Measurements from ENCODE around the gene TLE4. TPM values are rescaled to one million over a fixed set of nuclear protein-coding genes. Genes with fewer than 3 reads are reported as not detected.

TLE4 gene
- total and polyA plus RNA-seq, 2 of the 4 experiments (the other 2 are of a cell fraction), result 68.0 to 78.1 TPM

GRCh38 chr9:79630521-79631403 lies 59.0 kb downstream of the TLE4 start:
- H3K23ac ChIP-seq (ENCODE audit: low read depth, low read length), result no peak overlapping the region
- H2AK9ac ChIP-seq (replicated peaks; ENCODE audit: low read depth, low read length, poor library complexity), result no peak overlapping the region
- no peak for ATAC-seq (ENCODE audit: low read depth)
- POLR2A ChIA-PET (ENCODE audit: unreplicated experiment), result no interaction called here
- H3K27me3 ChIP-seq (ENCODE audit: control insufficient read depth, insufficient read depth, low read length), result no peaks in the 10 kb centered on the region
- H3K4me3 ChIP-seq (ENCODE audit: insufficient read depth, low read depth, low read length), result no peak overlapping the region
- H3K9me3 ChIP-seq (ENCODE audit: control insufficient read depth, insufficient read depth, low read length), result no peaks in the 10 kb centered on the region
- H3K36me3 ChIP-seq (ENCODE audit: control insufficient read depth, insufficient read depth, low read length), result peaks cover 3% of the 10 kb centered on the region; the same call in 1 of the 2 replicates
- H2AFZ ChIP-seq (replicated peaks; ENCODE audit: low read length, poor library complexity), result no peak overlapping the region
- intact Hi-C loops (cut with micrococcal nuclease) (loop anchor here (2.0 kb wide), 1 partner anchor 16 kb away; no protein-coding TSS in a partner anchor), in situ Hi-C loops (cut with MboI; ENCODE audit: low sequenced_read_pairs) (no loop called here), dilution Hi-C loops (cut with HindIII; ENCODE audit: low sequenced_read_pairs, unreplicated experiment) (no loop called here)
- CTCF ChIA-PET, result no interaction called here
- no peak overlapping the region for H2AK5ac ChIP-seq (ENCODE audit: low read depth, low read length)
- H3K4me1 ChIP-seq (ENCODE audit: control insufficient read depth, insufficient read depth, low read length), result no peaks in the 10 kb centered on the region
- DNase-seq, result no peak
- no CpG with 5 or more reads among the region's 5 CpGs for WGBS, 2 experiments (ENCODE audit: extremely low coverage in 2 of 2, insufficient read length in 1 of 2)
- no peak overlapping the region for H2BK20ac ChIP-seq (ENCODE audit: low read depth, low read length)
- TF ChIP-seq RFX5 (IDR thresholded peaks at IDR 0.05; ENCODE audit: low read depth, low read length), result no peak
- no peak overlapping the region for H3K18ac ChIP-seq (ENCODE audit: low read depth, low read length)
- H4K5ac ChIP-seq (ENCODE audit: low read depth, low read length), result no peak overlapping the region
- peaks cover 8% of the 10 kb centered on the region; the same call in 1 of the 2 replicates for H3K9me1 ChIP-seq (ENCODE audit: insufficient read depth, low read length)
- no peak overlapping the region for H4K91ac ChIP-seq (ENCODE audit: insufficient read depth, low read depth, low read length)
- H2BK5ac ChIP-seq (ENCODE audit: low read depth, low read length, poor library complexity, severe bottlenecking), result no peak overlapping the region
- no peak overlapping the region for H3K4ac ChIP-seq (ENCODE audit: low read depth, low read length)
- no TSS peak for BruUV-seq (replicated peaks)
- H3K4me2 ChIP-seq (ENCODE audit: low read depth, low read length), result no peak overlapping the region
- no peak overlapping the region for H3K27ac ChIP-seq (ENCODE audit: insufficient read depth, low read length)
- H3K56ac ChIP-seq (ENCODE audit: extremely low read depth, insufficient read depth, low read length), result no peak overlapping the region; the same call in 1 of the 2 replicates
- no peak overlapping the region for H3K14ac ChIP-seq (replicated peaks; ENCODE audit: low read depth, low read length)
- peaks cover 19 to 46% of the 10 kb centered on the region in 2 experiments for H3K79me1 ChIP-seq (ENCODE audit: low read depth in 1 of 2, low read length in 2 of 2)
- no peaks in the 10 kb centered on the region; the same call in 1 of the 2 replicates for H4K20me1 ChIP-seq (ENCODE audit: insufficient read depth, low read length)
- no peak overlapping the region for H4K8ac ChIP-seq (ENCODE audit: low read depth in 2 of 2, low read length in 2 of 2)
- no peak overlapping the region for H3K9ac ChIP-seq (ENCODE audit: low read depth, low read length)
- H2BK120ac ChIP-seq (ENCODE audit: low read depth, low read length), result no peak overlapping the region
- no peak overlapping the region for H2BK15ac ChIP-seq (ENCODE audit: low read depth, low read length)

All from IMR-90 (cell line).